H1 (cell line): ENCODE results near the gene ATG4C.

Source experiments
- BRCA1 ChIP-seq: IDR thresholded peaks from 2 replicates; pipeline ENCODE4 v1.6.1; 2012; ENCODE audit warnings: low read depth, low read length, improper control_type of control experiment
- KDM5A ChIP-seq: fragments of 200-600 bp; IDR thresholded peaks from 2 replicates; pipeline ENCODE4 v1.7.1; 2012; ENCODE audit warnings: mild to moderate bottlenecking, low read length, inconsistent platforms, mixed read lengths
- SP1 ChIP-seq: IDR thresholded peaks from 2 replicates; pipeline ENCODE4 v1.6.1; 2011; ENCODE audit warnings: low read depth, low read length
- TF ChIP-seq, protein P1 (sequence below), 3 experiments: IDR thresholded peaks; 1 replicate in 2 of 3; 2 replicates in 1 of 3; pipeline versions ENCODE4 v1.5.1 to v1.6.1; 2011; ENCODE audit warnings: low read length in 3 of 3, mild to moderate bottlenecking in 3 of 3, inconsistent platforms in 2 of 3, low read depth in 1 of 3, moderate library complexity in 1 of 3; ENCODE audit not compliant: insufficient read depth in 1 of 3; ENCODE audit errors: control extremely low read depth in 1 of 3

DNA sequence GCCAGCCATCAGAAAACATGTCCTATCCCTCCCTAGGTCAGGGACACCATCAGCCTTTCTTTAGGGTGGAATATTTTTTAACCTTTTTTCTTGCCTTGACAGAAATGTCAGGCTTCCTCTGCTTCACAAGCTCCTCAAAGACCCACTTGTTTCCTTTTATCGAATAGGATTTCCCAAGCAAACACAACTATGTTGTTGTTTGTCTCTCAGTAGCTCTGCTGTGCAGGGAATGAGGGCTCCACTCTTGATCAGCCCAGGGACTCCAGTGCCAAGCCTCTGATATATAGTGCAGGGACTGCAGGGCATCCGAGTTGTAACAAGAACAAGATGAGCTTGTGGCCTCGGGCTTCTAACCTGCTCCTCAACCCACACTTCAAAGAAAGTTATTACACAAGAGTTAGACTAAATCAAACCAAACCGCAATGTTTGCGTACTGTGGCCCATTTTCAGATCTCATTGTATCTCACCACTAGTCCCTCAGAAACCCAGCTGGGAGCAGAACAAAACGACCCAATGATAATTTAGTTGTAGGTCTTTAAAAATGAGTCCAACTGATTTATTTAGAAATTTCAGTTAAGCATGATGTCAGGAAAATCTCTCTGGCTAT is 108.1 kb downstream of the ATG4C start:
- TF ChIP-seq SP1, result no peak
- TF ChIP-seq KDM5A, result no peak
- no peak for TF ChIP-seq BRCA1
- TF ChIP-seq, protein P1, sequence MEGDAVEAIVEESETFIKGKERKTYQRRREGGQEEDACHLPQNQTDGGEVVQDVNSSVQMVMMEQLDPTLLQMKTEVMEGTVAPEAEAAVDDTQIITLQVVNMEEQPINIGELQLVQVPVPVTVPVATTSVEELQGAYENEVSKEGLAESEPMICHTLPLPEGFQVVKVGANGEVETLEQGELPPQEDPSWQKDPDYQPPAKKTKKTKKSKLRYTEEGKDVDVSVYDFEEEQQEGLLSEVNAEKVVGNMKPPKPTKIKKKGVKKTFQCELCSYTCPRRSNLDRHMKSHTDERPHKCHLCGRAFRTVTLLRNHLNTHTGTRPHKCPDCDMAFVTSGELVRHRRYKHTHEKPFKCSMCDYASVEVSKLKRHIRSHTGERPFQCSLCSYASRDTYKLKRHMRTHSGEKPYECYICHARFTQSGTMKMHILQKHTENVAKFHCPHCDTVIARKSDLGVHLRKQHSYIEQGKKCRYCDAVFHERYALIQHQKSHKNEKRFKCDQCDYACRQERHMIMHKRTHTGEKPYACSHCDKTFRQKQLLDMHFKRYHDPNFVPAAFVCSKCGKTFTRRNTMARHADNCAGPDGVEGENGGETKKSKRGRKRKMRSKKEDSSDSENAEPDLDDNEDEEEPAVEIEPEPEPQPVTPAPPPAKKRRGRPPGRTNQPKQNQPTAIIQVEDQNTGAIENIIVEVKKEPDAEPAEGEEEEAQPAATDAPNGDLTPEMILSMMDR (IDR thresholded peaks at IDR 0.05; ENCODE audit: control extremely low read depth in 1 of 3, insufficient read depth in 1 of 3, low read depth in 1 of 3, low read length in 3 of 3), result no peak
